SKM-1 treated with dmso at 0.1 percent for 144 hours (cell line): ENCODE results near the gene PRR22.
"Not testable (repeated sequence)": the region's sequence is repeated elsewhere in the genome, so short reads cannot be mapped to it uniquely, and the experiment has no call there.

Experiments used
- DNase-seq: peaks from one replicate; lab custom pipeline; 2025; ENCODE audit not compliant: unreplicated experiment; lab: John Stamatoyannopoulos, UW

The PRR22 gene

DNA sequence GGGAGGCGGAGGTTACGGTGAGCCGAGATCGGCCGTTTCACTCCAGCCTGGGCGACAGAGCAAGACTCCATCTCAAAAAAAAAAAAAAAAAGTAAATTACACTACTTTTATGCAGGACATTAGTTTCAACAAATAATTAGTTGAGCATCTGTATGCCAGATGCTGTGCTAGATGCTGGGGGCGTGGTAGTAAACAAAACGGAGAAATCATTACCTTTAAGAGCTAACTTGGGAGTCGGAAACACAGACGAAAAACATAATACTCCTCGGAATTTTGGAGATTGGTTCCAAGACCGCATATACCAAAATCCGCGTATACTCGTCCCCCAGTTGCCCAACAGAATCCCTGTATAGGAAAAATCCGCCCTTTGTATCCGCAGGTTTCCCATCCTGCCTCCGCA, 7.7 kb upstream of the PRR22 start:
- no peak for DNase-seq

DNA sequence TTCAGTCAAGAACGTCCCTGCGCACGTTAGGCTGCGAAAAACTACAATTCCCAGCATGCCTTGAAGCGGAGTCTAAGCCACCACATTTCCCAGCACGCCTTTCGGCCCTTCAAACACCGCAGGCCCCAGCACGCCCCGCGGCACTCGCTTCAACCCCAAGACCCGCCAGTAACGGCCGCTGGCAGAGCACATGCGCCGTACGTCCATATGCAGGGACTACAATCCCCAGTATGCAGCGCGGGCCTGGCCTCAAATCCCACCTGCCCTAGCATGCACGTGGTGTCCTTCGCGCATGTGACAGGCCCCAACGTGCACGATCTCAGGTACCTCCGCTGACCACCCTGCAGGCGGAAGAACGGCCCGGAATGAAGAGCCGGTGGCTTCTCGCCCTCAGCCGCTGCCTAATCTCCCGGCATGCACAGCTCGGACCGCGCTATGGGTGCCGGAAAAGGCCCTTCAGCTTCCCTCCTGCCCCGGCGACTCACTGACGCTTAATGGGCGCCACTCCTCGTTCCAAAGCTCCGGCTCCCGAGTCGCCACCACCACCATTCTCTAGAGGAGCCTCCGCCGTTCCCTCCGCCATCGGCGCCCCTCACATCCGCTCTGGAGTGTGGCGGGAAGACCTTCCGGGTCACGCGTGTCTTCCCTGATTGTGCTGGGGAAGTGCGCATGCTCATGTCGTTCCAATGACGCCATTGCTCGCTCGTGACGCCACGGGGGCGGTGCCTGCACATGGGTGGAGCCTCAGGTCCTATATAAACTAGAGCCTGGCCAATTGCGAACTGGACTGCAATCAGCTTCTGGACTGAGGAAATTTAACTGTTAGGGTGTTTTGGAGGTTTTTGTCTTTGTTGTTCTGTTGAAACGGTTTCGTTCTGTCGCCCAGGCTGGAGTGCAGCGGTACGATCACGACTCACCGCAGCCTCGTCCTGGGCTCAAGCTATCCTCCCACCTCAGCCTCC, 6.3 kb upstream of the PRR22 start, which contains the start of gene DUS3L:
Gene DUS3L, minus strand, starts transcription at position 605 of the 962 bp plus-strand sequence. Its CDS starts 22 bp downstream, at position 583.
- peak; percentile 98 for DNase-seq

DNA sequence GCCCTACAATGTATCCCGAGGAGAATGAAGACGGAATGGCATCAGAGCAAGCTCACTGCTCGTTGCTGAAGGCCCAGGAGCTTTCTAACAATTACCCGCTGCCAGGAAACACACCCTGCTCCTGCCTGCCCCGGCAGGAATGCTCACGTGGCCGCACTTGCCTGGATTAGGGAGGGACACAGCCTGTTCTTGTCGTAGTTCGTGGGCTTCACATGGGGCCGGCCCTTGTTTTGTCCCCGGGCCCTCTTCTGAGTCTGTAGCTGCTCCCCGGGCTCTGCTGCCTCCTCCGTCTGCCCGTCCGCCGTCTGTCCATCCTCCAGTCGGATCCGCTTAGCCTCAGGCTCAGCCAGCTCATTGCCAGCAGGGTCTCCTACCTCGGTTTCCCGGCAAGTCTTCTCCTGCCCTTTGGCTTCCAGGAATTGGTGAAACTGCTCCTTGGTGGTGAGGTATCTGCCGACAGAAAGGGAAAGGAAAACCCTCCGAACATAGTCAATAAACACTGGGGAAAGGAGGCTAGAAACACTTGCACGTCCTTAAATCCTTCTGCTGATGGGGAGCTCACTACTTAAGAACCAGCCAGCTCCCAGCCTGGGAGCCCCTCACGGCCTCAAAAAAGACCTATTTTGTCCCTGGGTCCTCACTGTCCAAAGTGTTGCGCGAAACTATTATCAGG, 5.5 kb upstream of the PRR22 start:
- DNase-seq, result no peak

DNA sequence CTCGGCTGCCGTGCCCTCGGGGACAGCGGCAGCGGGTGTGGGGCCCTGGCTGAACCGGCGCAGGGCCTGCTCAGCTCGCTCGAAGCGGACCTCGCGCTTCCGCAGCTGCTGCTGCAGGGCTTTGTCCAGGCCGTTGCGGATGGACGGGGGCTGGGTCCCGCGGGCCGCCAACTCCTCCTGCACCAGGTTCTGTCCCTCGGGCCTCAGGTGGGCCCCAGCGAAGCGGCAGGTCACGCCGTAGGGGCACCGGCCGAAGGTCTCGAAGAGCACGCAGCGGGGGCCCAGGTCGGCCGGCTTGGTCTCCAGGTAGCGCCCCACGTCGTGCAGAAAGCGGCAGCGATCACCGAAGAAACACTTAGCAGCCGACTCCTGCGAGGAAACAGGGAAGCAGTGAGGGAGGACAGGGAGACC, 4.8 kb upstream of the PRR22 start:
- DNase-seq, result no peak

DNA sequence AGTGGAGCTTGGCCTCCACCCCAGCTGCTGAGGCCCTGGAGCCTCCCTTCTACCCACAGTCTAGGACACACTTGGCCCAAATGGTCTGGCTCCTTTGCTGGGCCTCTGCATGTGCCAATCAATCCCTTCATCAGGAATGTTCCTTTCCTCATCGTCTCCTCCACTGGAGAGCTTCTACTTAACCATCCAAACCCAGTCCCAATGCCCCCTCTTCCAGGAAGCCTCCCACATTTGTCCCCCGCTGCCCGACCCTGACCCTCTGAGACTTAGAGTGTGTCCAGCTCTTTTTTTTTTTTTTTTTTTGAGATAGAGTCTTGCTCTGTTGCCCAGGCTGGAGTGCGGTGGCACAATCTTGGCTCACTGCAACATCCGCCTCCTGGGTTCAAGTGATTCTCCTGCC, 3.9 kb upstream of the PRR22 start:
- DNase-seq, result no peak

DNA sequence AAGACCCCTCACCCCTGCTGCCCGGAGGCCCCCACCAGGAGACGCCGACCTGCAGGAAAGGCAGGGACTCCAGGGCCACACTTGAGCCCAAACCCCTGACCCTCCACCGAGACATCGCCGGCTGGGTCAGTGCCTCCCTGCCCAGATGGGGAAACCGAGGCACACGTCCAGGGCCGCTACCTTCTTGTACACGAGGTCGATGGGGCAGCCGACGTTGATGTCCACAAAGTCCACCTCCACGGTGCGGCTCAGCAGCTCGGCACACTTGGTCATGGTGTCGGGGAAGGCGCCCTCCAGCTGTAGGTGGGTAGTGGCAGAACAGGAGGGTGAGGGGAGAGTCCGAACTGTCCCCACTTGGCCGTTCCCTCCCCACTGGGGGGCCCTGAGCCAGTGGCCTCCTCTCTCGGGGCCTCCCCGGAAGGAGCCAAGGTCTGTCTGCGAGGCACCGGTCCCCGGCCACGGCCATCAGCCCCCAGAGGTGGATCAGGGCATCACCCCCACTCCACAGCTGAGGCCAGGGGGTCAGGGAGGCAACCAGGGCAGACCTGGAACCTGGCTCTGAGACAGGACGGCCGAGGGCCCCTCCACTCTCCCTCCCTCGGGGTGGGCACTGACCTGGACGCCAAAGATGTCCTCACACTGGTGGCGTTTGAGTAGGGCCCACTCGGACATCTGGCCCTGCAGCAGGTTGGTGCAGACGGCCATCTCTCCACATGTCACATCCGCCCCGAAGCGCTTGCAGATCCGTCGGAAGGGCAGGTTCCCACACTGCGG, 3.0 kb upstream of the PRR22 start:
- DNase-seq, result no peak

DNA sequence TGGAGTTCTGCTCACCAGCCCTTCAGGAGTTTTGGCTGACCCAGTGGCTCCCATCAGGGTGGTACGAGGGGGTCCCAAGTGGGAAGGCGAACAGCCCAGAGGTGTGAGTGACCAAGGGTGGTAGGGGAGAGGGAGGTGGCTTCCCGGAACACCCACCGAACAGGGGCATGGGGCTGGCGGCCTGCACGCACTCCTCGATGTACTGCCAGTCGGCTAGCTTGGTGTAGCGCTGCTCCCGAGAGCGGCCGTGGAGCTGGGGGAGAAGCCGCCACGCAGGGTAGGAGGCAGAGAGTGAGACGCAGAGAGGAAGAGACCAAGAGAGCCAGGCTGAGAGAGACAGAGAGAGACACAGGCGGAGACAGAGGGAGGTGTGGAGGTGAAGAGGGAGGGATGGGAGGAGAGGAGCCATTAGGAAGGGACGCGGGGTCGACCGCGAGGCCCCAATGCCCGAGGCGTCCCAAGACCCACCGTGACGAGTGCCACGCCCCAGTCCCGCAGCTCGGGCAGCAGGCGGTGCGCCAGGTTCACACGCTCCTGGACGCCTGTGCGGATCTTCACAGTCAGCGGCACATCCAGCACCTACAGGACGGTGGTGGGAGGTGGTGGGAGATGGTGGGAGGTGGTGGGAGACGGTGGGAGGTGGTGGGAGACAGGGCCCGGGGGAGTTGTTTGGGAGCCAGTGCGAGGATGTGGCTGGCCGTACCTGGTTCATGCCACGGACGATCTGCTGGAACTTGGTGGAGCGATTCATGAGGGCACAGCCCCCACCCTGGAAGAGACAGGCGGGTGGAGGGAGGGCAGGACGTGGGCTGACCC, 2.3 kb upstream of the PRR22 start:
- no peak for DNase-seq

DNA sequence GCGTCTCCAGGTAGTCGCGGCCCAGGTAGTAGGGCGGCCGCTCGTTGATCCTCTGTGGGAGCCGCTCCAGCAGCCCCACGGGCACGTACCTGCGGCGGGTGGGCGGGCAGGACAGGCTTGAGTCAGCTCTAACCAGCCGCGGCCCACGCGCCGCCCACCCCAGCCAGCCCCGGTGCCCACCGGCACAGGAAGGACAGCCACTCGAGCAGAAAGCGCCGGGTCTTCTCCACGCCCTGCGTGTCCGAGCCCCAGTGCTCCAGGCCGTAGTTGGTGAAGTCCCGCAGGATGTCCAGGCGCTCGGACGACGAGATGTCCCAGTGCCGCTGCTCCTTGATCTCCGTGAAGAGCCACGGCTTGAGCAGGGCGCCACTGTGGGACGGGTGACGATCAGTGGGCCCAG, 877 bp upstream of the PRR22 start:
- no peak for DNase-seq

DNA sequence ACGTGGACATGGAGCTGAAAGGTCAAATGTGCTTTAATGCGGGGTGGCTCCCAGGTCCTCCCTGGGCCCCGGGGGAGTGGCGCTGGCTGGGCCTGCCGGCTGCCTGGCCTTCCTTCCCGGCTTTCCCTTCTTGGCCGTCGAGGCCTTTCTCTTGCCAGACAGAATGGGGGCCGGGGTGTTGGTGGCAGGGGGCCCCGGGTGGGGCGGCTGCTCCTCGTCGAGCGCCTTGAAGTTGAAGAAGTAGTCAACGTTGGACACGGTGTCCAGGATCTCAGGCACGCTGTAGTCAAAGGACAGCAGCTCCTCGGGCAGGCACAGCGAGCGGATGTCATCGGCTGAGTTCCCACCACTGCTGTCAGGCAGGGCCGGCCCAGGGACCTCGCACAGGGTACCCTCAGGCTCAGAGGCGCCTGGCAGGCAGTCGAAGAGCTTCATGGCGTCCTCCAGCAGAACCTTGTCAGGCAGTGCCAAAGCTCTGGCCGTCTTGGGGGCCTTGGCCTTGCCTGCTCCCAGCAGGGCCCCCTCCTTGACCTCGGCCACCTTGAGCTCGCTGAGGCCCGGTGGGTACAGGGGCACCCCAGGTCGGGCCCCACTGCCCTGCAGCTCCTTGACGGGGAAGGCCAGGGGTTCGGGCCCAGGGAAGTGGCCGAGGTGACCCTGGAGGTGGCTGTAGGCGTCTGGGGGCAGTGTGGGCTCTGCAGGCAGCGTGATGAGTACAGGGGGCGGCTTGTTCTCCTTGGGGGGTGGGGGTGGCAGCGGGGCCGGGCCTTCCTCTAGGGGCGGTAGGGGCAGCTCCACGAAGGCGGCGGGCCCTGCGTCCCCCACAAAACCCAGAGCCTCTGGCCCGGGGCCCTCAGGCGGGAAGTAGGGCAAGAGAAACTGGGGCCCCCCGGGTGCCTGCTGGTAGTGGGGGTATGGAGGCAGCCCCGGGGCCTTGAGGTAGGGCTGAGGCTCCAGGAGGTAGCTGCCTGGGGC, 1.3 kb downstream of the PRR22 start:
- no peak for DNase-seq

DNA sequence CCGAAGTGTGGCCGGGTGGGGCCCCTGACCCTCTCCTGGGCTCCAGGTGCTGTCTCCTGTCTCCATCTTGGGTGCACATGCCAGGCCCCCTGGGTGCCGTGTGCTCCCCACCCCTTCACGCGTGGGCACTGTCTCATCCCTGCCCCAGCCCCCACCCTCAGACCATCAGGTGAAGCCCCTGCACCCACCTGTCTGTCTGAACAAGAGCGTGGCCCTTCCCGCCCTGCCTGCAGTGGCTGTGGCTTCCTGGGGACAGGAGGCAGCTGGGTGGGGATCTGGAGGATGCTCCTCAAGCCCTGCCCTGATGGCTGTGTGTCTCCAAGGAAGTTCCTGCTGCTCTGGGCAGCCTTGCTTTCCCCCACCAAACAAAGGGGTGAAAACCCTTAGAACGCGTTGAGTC, 2.2 kb downstream of the PRR22 start:
- no peak for DNase-seq

DNA sequence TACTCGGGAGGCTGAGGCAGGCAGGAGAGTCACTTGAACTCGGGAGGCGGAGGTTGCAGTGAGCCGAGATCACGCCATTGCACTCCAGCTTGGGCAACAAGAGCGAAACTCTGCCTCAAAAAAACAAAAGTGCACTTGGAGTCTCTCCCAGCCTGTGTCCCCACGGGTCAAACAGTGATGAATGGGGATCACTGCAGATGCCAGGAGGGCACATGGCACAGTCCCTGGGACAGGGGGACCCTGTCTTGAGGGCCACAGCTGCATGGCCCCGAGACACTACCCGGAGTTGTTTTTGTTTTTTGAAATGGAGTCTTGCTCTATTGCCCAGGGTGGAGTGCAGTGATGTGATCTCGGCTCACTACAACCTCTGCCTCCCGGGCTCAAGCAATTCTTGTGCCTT, 3.6 kb downstream of the PRR22 start:
- not testable (repeated sequence) for DNase-seq

DNA sequence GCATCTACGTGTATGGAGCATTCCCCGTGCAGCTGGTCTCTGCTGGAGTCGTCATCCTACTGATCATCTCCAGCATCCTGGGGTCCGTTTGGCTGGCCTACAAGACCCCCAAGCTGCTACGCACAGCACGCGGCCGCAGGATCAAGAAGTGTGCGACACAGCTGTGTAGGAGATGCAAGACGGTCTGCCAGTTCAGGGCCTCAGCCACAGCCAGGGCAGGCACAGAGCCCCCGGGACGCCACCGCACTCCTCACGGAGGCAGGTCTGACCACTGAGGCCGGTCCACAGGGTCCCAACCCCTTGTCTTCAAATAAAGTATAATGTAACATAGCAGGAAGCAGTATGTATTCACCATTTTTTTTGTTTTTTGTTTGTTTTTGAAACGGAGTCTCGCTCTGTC, 6.1 kb downstream of the PRR22 start:
- no peak for DNase-seq

DNA sequence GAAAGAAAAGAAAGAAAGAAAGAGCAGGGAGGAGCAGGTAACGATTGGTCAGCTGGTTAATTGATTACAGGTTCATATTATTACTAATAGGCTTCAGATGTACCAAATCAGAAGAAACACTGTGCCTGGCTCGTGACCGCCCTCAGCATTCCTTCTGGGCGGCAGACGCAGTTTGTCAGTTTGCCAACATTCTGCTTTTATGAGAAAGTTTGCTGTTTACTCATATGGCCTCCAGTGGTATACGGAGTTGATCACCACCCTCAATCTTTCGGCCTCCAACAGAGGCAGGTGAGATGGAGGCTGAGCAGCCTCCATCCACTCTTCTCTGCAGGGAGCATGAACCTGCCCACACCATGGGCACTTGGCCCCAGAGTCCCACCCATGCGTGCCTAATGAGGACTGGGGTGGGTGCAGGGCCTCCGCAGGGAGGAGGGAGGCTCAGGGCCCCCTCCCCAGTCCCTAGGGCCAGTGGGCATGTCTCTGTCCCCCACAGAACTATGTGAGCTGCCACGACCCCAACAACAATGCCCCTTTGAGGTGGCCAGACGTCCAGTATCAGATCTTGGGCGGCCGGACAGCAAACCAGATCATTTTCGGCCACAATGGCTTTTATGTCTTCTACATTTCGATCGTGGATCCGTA, 8.8 kb downstream of the PRR22 start:
- no peak for DNase-seq

DNA sequence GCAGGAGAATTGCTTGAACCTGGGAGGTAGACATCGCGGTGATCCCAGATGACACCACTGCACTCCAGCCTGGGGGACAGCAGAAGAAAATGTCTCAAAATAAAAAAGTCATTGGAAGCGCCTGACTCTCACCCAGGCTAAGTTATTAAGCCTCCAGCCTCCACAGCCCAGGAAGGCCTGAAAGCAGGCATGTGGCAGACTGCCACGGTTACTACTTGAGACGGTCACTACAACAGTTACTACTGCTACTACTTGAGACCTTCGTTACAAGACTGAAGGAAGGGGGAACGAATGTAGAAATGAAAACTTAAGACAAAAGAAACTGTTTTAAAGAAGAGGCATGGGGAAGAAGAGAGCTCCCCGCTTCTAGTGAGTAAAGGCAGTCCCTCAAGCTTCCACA, 9.6 kb downstream of the PRR22 start:
- no peak for DNase-seq

DNA sequence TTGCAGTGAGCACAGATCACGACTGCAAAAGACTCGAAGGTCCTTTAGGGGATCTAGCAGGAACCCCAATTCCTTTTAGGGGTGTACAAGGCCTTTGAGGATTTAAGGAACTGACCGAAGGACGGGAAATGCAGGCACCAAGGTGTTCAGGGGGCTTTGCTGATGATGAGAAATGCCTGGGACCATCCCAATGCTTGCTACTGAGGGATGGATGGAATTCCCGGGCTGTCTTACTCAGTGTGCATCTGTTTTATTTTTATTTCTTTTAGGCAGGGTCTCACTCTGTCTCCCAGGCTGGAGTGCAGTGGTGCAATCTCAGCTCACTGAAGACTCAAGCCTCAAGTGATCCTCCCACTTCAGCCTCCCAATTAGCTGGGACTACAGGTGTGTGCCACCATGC, 11.3 kb downstream of the PRR22 start:
- no peak for DNase-seq

DNA sequence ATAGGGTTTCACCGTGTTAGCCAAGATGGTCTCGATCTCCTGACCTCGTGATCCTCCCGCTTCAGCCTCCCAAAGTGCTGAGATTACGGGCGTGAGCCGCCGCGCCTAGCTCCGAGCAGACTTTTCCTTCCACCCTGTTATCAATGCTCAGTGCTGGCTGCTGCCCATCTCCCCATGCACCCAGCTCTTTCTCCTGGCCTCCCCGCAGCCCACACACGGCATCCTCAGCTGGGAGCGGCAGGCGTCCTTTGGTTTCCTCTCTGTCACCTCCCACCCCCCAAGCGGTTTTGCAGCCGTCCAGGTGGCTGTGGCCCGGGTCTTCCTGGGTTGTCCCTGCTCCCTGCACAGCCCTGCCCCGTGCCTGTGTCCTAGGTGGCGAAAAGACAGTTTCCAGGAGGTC, 12.1 kb downstream of the PRR22 start:
- DNase-seq, result no peak

DNA sequence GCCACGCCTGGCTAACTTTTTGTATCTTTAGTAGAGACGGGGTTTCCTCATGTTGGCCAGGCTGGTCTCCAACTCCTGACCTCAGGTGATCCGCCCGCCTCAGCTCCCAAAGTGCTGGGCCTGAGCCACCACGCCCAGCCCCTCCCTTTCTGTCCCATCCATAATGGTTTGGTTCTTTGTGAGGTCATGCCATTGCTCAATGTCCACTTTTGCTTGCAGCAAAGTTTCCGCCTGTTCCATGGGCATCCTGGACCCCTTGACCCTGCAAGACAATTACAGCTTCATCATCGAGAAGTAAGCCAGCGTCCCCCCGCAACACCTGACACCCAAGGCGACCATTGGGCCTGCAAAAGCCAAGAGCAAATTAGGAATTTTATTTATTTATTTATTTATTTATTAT, 16.6 kb downstream of the PRR22 start:
- no peak for DNase-seq

DNA sequence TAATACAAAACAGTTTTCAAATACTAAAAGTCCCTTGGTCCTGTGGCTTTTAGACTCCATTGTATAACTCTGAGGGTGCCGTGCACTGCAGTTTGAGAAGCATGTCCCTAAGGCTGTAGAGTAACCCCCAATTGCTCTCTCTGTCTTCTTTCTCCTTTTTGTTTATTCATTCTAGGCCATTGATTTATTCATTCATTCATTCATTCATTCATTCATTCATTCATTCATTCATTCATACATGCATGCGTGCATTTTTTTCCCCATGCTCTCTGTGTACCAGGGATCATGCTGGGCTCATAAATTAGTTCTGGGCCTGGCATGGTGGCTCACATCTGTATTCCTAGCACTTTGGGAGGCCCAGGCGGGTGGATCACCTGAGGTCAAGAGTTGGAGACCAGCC, 19.3 kb downstream of the PRR22 start:
- no peak for DNase-seq

DNA sequence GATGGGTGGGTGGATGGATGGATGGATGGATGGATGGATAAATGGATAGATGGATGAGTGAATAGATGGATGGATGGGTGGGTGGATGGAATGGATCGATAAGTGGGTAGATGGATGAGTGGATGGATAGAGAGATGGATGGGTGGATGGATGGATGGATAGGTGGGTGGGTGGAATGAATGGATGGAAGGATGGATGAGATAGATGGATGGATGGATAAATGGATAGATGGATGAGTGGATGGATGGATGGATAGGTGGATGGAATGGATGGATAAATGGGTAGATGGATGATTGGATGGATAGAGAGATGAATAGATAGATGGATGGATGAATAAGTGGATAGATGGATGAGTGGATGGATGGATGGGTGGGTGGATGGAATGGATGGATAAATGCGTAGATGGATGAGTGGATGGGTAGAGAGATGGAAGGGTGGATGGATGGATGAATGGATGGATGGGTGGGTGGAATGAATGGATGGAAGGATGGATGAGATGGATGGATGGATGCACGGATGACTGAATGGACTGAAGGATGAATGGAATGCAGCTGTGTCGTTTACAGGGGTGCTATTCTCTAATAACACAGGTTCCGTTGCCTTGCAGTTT, 21.8 kb downstream of the PRR22 start:
- DNase-seq, result no peak
